ENCODE measurements around the gene CAPZB.

DNA sequence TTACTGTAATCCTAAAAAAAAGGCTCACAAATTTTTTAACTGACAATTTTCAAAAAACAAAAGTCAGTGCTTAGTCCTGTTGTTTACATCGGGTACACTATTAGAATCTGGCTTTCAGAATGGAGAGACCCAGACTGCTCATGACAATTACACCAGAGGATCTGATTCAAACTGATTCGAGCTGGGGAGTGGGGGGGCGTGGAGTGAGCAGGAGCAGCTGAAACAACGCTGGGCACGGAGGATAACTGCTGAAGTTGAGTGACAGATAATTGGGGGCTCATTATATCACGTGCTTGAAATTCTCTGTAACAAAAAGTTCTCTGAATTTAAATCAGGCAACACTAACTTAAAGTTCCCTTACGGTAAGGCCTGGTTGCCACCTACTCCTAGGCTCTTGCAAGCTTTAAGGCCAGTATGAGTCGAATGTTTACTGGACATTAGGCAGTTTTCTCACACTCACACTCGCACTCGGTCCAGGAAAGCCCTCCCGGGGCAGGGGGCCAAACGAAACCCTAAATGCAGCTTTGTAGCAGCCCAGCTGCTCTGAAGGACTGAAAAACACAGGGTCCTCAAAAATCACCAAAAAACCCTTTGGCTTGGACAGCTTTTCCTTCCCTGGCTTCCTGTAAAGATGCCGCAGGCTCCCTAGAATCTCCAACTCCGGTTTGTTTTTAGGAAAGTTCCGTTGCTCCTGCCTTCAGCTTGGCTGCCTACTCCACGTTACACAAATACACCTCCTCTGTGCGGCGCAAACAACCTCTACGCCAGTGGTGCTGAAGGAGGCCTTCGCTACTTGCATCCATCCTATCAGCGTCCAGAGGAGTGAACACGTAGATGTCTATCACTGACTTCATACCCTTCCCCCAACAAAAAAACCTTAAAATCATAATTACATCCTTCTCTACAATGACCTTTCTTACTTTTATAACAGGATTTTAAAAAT is 42.9 kb downstream of the CAPZB start:
- TF ChIP-seq, protein P1, sequence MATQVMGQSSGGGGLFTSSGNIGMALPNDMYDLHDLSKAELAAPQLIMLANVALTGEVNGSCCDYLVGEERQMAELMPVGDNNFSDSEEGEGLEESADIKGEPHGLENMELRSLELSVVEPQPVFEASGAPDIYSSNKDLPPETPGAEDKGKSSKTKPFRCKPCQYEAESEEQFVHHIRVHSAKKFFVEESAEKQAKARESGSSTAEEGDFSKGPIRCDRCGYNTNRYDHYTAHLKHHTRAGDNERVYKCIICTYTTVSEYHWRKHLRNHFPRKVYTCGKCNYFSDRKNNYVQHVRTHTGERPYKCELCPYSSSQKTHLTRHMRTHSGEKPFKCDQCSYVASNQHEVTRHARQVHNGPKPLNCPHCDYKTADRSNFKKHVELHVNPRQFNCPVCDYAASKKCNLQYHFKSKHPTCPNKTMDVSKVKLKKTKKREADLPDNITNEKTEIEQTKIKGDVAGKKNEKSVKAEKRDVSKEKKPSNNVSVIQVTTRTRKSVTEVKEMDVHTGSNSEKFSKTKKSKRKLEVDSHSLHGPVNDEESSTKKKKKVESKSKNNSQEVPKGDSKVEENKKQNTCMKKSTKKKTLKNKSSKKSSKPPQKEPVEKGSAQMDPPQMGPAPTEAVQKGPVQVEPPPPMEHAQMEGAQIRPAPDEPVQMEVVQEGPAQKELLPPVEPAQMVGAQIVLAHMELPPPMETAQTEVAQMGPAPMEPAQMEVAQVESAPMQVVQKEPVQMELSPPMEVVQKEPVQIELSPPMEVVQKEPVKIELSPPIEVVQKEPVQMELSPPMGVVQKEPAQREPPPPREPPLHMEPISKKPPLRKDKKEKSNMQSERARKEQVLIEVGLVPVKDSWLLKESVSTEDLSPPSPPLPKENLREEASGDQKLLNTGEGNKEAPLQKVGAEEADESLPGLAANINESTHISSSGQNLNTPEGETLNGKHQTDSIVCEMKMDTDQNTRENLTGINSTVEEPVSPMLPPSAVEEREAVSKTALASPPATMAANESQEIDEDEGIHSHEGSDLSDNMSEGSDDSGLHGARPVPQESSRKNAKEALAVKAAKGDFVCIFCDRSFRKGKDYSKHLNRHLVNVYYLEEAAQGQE (IDR thresholded peaks at IDR 0.05; ENCODE audit: insufficient read depth in 1 of 2, low read depth in 2 of 2, low read length in 2 of 2) = no peak
- no peak for TF ChIP-seq POLR2AphosphoS5 (IDR thresholded peaks at IDR 0.05; ENCODE audit: low read depth, low read length)
- TF ChIP-seq SIN3A (IDR thresholded peaks at IDR 0.05; ENCODE audit: borderline replicate concordance, insufficient read depth, low read length) = no peak
- TF ChIP-seq TAF1 (IDR thresholded peaks at IDR 0.05; ENCODE audit: borderline replicate concordance, insufficient read depth, low read length) = no peak
